HepG2 (cell line): ENCODE data around the gene SPTBN4. TPM values are rescaled to one million over a fixed set of nuclear protein-coding genes. Genes with fewer than 3 reads are reported as not detected.

Experiments
- ERF ChIP-seq: IDR thresholded peaks from 2 replicates; pipeline ENCODE4 v1.6.1; 2018; ENCODE audit warnings: missing biosample characterization, missing genetic modification reagents
- HIVEP1 ChIP-seq: sonication (generic); formaldehyde crosslinking; IDR thresholded peaks from 2 replicates; pipeline ENCODE4 v1.4.0; 2020; ENCODE audit warnings: mild to moderate bottlenecking, missing genetic modification reagents
- SP140L ChIP-seq: sonication (generic); formaldehyde crosslinking; IDR thresholded peaks from 2 replicates; pipeline ENCODE4 v1.4.0; 2020; ENCODE audit warnings: missing genetic modification reagents, borderline replicate concordance
- SP4 ChIP-seq: sonication (generic); formaldehyde crosslinking; IDR thresholded peaks from 2 replicates; pipeline ENCODE4 v1.8.1; 2023; ENCODE audit warnings: mild to moderate bottlenecking, missing genetic modification reagents
- SSRP1 ChIP-seq: IDR thresholded peaks from 2 replicates; pipeline ENCODE4 v1.6.1; 2016; ENCODE audit warnings: control low read depth
- ZKSCAN5 ChIP-seq: sonication (generic); formaldehyde crosslinking; IDR thresholded peaks from 2 replicates; pipeline ENCODE4 v1.5.1; 2020; ENCODE audit warnings: mild to moderate bottlenecking, missing genetic modification reagents
- ZNF24 ChIP-seq: fragments of 450-650 bp; IDR thresholded peaks from 2 replicates; pipeline ENCODE4 v1.6.1; 2017; ENCODE audit warnings: antibody characterized with exemption, mild to moderate bottlenecking
- ZNF460 ChIP-seq: sonication (generic); formaldehyde crosslinking; IDR thresholded peaks from 2 replicates; pipeline ENCODE4 v1.5.1; 2020; ENCODE audit warnings: missing genetic modification reagents, mild to moderate bottlenecking, borderline replicate concordance
- ZNF552 ChIP-seq: sonication (generic); formaldehyde crosslinking; IDR thresholded peaks from 2 replicates; pipeline ENCODE4 v1.9.0; 2022; ENCODE audit warnings: missing genetic modification reagents, mild to moderate bottlenecking, borderline replicate concordance
- ZNF724P ChIP-seq: sonication (generic); formaldehyde crosslinking; IDR thresholded peaks from 2 replicates; pipeline ENCODE4 v1.8.0; 2022; ENCODE audit warnings: missing genetic modification reagents, borderline replicate concordance
- polyA plus RNA-seq, 8 experiments: library from polyadenylated mRNA; depleted of rRNA in 3 of 8; stranded (reverse) in 7 of 8; unstranded in 1 of 8; fragments of >200 nt; fragmentation: Illumina TruSeq in 4 of 8; extraction: Trizol in 4 of 8; gene quantifications; 2 replicates each; pipeline versions ENCODE4 v1.2.1 to v1.2.3, GENCODE V29; 2011 to 2016; ENCODE audit warnings: low read depth in 4 of 8, missing spikeins in 1 of 8, mixed read lengths in 1 of 8; ENCODE audit not compliant: insufficient read depth in 1 of 8
- total RNA-seq, 5 experiments: library from RNA; depleted of rRNA; stranded (reverse); fragments of >200 nt; fragmentation: Illumina TruSeq; extraction: Trizol; gene quantifications; 2 replicates each; pipeline ENCODE4 v1.2.3, GENCODE V29; 2016; ENCODE audit warnings: low read depth in 1 of 5
- TF ChIP-seq, protein P1 (sequence below): IDR thresholded peaks from 2 replicates; pipeline ENCODE4 v1.6.1; 2016; ENCODE audit warnings: low read depth, control low read depth
- TF ChIP-seq, protein P2 (sequence below): sonication (generic); formaldehyde crosslinking; IDR thresholded peaks from one replicate; pipeline ENCODE4 v1.5.1; 2020; ENCODE audit warnings: mild to moderate bottlenecking, missing genetic modification reagents; ENCODE audit errors: not compliant biosample characterization
- TF ChIP-seq, protein P3 (sequence below): sonication (generic); formaldehyde crosslinking; IDR thresholded peaks from 2 replicates; pipeline ENCODE4 v1.4.0; 2020; ENCODE audit warnings: missing genetic modification reagents
- TF ChIP-seq, protein P4 (sequence below): sonication (generic); formaldehyde crosslinking; IDR thresholded peaks from 2 replicates; pipeline ENCODE4 v1.4.0; 2020; ENCODE audit warnings: mild to moderate bottlenecking, low read depth, missing genetic modification reagents
- TF ChIP-seq, protein P5 (sequence below): sonication (generic); formaldehyde crosslinking; IDR thresholded peaks from 2 replicates; pipeline ENCODE4 v1.5.1; 2020; ENCODE audit warnings: missing genetic modification reagents, mild to moderate bottlenecking, borderline replicate concordance

SPTBN4 gene
- total and polyA plus RNA-seq, 2 of the 13 experiments (the other 11 are each of a cell fraction or from before 2014, with no cell fraction given): 0.11 TPM

DNA sequence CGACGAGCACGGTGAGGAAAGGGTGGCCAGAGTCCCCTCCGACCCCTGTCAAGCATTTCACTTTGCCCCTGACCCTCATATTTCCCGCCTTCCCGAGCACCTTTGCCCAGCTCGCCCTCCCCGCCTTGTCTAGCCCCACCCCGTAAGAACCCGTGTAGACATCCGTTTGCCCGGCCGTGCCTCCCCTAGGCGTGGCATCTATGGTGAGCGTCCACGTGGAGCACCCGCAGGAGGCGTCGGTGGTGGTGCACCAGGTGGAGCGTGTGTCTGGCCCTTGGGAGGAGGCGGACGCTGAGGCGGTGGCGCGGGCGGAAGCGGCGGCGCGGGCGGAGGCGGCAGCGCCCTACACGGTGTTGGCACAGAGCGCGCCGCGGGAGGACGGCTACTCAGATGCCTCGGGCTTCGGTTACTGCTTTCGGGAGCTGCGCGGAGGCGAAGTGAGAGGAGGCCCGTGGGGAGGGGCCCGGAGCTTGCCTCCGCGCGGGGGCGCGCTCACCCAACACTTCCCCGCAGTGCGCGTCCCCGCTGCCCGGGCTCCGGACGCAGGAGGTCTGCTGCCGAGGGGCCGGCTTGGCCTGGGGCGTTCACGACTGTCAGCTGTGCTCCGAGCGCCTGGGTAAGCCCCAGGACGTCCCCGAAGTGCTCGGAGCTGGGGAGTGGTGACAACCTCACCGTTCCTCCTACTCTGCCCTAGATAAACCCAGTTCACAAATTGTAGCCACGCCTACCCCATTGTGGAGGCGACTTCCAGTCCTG, 138.6 kb downstream of the SPTBN4 start (continued):
- TF ChIP-seq, protein P1, sequence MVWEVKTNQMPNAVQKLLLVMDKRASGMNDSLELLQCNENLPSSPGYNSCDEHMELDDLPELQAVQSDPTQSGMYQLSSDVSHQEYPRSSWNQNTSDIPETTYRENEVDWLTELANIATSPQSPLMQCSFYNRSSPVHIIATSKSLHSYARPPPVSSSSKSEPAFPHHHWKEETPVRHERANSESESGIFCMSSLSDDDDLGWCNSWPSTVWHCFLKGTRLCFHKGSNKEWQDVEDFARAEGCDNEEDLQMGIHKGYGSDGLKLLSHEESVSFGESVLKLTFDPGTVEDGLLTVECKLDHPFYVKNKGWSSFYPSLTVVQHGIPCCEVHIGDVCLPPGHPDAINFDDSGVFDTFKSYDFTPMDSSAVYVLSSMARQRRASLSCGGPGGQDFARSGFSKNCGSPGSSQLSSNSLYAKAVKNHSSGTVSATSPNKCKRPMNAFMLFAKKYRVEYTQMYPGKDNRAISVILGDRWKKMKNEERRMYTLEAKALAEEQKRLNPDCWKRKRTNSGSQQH (CRISPR knock-in tag): no peak
- TF ChIP-seq, protein P2, sequence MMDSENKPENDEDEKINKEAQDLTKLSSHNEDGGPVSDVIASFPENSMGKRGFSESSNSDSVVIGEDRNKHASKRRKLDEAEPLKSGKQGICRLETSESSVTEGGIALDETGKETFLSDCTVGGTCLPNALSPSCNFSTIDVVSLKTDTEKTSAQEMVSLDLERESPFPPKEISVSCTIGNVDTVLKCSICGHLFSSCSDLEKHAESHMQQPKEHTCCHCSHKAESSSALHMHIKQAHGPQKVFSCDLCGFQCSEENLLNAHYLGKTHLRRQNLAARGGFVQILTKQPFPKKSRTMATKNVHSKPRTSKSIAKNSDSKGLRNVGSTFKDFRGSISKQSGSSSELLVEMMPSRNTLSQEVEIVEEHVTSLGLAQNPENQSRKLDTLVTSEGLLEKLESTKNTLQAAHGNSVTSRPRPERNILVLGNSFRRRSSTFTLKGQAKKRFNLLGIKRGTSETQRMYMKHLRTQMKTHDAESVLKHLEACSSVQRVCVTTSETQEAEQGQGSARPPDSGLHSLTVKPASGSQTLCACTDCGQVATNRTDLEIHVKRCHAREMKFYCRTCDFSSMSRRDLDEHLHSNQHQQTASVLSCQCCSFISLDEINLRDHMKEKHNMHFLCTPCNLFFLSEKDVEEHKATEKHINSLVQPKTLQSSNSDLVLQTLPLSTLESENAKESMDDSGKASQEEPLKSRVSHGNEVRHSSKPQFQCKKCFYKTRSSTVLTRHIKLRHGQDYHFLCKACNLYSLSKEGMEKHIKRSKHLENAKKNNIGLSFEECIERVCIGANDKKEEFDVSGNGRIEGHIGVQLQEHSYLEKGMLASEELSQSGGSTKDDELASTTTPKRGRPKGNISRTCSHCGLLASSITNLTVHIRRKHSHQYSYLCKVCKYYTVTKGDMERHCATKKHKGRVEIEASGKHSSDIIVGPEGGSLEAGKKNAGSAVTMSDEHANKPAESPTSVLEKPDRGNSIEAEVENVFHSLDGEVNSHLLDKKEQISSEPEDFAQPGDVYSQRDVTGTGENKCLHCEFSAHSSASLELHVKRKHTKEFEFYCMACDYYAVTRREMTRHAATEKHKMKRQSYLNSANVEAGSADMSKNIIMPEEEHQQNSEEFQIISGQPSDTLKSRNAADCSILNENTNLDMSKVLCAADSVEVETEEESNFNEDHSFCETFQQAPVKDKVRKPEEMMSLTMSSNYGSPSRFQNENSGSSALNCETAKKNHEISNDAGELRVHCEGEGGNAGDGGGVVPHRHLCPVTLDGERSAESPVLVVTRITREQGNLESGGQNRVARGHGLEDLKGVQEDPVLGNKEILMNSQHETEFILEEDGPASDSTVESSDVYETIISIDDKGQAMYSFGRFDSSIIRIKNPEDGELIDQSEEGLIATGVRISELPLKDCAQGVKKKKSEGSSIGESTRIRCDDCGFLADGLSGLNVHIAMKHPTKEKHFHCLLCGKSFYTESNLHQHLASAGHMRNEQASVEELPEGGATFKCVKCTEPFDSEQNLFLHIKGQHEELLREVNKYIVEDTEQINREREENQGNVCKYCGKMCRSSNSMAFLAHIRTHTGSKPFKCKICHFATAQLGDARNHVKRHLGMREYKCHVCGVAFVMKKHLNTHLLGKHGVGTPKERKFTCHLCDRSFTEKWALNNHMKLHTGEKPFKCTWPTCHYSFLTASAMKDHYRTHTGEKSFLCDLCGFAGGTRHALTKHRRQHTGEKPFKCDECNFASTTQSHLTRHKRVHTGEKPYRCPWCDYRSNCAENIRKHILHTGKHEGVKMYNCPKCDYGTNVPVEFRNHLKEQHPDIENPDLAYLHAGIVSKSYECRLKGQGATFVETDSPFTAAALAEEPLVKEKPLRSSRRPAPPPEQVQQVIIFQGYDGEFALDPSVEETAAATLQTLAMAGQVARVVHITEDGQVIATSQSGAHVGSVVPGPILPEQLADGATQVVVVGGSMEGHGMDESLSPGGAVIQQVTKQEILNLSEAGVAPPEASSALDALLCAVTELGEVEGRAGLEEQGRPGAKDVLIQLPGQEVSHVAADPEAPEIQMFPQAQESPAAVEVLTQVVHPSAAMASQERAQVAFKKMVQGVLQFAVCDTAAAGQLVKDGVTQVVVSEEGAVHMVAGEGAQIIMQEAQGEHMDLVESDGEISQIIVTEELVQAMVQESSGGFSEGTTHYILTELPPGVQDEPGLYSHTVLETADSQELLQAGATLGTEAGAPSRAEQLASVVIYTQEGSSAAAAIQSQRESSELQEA (CRISPR knock-in tag): peak; percentile 19
- TF ChIP-seq ZNF724P (CRISPR knock-in tag) (peak; percentile 72; the same call in 1 of the 2 replicates), SSRP1 (CRISPR knock-in tag) (no peak), SP4 (CRISPR knock-in tag) (peak; percentile 55), ZNF24 (no peak), ZKSCAN5 (CRISPR knock-in tag) (no peak), HIVEP1 (CRISPR knock-in tag) (no peak), ZNF460 (CRISPR knock-in tag) (no peak), SP140L (CRISPR knock-in tag) (no peak), ERF (CRISPR knock-in tag) (0 out of 2 replicates have a peak, but pooled peaks have one; percentile 15), ZNF552 (CRISPR knock-in tag) (peak; percentile 80; the same call in 1 of the 2 replicates)
- TF ChIP-seq, protein P3, sequence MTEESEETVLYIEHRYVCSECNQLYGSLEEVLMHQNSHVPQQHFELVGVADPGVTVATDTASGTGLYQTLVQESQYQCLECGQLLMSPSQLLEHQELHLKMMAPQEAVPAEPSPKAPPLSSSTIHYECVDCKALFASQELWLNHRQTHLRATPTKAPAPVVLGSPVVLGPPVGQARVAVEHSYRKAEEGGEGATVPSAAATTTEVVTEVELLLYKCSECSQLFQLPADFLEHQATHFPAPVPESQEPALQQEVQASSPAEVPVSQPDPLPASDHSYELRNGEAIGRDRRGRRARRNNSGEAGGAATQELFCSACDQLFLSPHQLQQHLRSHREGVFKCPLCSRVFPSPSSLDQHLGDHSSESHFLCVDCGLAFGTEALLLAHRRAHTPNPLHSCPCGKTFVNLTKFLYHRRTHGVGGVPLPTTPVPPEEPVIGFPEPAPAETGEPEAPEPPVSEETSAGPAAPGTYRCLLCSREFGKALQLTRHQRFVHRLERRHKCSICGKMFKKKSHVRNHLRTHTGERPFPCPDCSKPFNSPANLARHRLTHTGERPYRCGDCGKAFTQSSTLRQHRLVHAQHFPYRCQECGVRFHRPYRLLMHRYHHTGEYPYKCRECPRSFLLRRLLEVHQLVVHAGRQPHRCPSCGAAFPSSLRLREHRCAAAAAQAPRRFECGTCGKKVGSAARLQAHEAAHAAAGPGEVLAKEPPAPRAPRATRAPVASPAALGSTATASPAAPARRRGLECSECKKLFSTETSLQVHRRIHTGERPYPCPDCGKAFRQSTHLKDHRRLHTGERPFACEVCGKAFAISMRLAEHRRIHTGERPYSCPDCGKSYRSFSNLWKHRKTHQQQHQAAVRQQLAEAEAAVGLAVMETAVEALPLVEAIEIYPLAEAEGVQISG (CRISPR knock-in tag): no peak
- TF ChIP-seq, protein P4, sequence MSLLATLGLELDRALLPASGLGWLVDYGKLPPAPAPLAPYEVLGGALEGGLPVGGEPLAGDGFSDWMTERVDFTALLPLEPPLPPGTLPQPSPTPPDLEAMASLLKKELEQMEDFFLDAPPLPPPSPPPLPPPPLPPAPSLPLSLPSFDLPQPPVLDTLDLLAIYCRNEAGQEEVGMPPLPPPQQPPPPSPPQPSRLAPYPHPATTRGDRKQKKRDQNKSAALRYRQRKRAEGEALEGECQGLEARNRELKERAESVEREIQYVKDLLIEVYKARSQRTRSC (CRISPR knock-in tag): no peak
- TF ChIP-seq, protein P5, sequence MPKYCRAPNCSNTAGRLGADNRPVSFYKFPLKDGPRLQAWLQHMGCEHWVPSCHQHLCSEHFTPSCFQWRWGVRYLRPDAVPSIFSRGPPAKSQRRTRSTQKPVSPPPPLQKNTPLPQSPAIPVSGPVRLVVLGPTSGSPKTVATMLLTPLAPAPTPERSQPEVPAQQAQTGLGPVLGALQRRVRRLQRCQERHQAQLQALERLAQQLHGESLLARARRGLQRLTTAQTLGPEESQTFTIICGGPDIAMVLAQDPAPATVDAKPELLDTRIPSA: no peak
